NCI-H187 treated with DMSO at 0.1 percent for 48 hours (cell line): ENCODE data around the gene SMG5.
"Not testable (repeated sequence)": the region's sequence is repeated elsewhere in the genome, so short reads cannot be mapped to it uniquely, and the experiment has no call there.

ENCODE experiments used
- DNase-seq: peaks from one replicate; lab custom pipeline; 2025; lab: John Stamatoyannopoulos, UW

Gene SMG5

GRCh38 chr1:156245451-156246232 lies 37.0 kb downstream of the SMG5 start:
- no peak for DNase-seq

DNA sequence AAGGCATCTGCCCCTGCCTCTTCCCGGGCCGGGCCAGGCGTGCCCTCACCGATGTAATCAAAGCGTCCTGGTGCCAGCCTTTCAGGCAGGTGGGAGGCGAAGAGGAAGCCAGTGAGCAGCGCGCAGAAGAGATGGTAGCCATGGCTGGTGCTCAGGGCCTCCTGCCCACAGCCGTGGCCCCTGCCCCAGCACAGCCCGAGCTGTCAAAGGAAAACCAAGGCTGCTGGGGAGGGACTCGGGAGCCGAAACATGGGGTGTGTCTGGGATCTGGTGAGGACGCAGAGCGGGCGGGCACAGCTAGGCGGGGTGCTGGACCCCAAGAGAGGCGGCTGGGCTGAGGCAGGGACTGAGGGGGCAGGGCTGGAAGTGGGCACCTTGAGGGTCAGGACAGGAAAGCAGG lies 37.9 kb downstream of the SMG5 start:
- no peak for DNase-seq

GRCh38 chr1:156244126-156244525 lies 38.5 kb downstream of the SMG5 start:
- DNase-seq = no peak

DNA sequence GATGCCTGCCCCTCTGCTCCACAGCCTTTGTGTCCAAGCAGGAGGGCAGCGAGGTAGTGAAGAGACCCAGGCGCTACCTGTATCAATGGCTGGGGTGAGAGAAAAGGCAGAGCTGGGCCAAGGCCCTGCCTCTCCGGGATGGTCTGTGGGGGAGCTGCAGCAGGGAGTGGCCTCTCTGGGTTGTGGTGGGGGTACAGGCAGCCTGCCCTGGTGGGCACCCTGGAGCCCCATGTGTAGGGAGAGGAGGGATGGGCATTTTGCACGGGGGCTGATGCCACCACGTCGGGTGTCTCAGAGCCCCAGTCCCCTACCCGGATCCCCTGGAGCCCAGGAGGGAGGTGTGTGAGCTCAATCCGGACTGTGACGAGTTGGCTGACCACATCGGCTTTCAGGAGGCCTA lies 39.9 kb downstream of the SMG5 start:
- no peak for DNase-seq

GRCh38 chr1:156241926-156242325 lies 40.7 kb downstream of the SMG5 start, which contains the start of gene BGLAP:
Gene BGLAP (plus strand): TSS chr1:156242184. CDS start chr1:156242232, 48 bp downstream.
- no peak for DNase-seq

DNA sequence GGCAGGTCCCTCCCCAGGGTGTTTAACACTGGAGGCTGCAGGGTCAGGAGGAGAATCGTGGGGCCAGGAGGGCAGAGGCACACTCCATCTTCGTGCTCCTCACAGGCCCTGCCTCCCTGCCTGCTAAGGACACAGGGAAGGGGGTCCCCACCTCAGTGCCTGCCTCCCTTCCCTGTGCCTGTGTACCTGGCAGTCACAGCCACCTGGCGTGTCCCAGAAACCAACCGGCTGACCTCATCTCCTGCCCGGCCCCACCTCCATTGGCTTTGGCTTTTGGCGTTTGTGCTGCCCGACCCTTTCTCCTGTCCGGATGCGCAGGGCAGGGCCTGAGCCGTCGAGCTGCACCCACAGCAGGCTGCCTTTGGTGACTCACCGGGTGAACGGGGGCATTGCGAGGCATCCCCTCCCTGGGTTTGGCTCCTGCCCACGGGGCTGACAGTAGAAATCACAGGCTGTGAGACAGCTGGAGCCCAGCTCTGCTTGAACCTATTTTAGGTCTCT lies 41.3 kb downstream of the SMG5 start:
- no peak for DNase-seq

- DNase-seq = no peak
Observed at GRCh38 chr1:156238248-156238647, 44.4 kb downstream of the SMG5 start.

- DNase-seq = no peak
Observed at GRCh38 chr1:156236164-156236563, 46.5 kb downstream of the SMG5 start.

- no peak for DNase-seq
Observed at GRCh38 chr1:156233426-156234127, 49.0 kb downstream of the SMG5 start.

DNA sequence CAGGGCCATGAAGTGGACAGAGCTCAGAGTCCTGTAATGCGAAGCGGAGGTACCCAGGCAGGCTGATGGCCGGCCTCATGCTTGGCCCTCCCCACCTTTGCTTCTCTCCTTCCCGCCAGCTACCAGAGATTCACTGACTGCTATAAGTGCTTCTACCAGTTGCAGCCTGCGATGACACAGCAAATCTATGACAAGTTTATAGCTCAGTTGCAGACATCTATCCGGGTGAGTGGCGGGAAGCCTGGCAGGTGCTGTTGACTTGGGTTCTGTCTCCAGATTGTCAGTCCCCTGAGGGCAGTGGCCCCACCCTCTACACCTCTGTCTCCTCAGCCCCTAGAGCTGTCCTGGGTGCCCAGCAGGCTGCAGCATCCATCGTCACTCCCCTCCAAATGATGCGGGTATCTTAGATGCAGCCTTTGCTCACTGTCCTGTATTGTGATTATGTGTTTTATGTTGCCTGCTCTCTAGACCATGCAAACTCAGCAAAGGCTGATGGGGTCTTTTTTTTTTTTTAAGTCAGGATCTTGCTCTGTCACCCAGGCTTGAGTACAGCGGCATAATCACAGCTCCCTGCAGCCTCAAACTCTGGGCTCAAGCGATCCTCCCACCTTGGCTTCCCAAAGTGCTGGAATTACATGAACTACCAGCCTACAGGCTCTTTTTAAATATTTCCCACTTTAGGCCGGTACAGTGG lies 50.3 kb downstream of the SMG5 start:
- no peak for DNase-seq

GRCh38 chr1:156230473-156230837 lies 52.2 kb downstream of the SMG5 start:
- DNase-seq = no peak

GRCh38 chr1:156229809-156230472 lies 52.7 kb downstream of the SMG5 start:
- DNase-seq = no peak

DNA sequence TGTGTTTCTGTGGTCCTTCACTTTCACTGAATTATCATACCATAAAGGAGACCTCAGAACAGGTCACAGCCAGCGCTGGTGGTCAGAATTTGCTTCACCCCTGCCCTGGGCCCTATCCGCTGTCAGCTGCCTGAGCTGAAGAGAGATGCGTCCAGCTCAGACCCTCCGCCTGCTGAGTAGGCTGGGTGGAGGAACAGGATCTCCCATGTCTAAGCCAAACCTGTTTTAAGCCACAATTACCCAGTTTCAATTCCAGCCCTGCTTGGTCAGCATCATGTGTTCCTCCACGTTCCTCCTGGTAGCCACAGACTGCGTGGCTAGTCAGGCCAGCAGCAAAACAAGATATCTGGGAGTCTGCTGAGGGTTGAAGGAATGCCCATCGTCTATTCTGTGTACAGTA lies 54.1 kb downstream of the SMG5 start:
- no peak for DNase-seq

DNA sequence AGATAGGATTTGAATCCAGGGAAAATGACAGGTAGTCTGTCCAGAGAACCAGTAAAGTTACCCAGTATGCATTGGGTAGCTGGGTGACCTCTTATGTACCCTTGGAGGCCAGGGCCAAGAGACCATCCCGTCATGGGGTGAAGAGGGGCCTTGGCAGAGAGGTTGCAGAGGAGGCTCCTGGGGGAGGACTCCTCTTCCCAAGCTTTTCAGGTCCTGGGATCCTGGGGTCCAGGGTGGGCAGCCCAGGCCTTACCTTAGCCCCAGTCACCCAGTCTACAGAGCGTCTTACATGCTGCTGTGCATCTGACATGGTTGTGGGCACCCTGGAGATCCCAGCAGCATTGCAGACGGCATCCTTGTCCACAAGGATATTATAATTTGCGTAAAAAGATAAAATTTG lies 55.8 kb downstream of the SMG5 start:
- DNase-seq = no peak

- no peak for DNase-seq
Observed at GRCh38 chr1:156226116-156226538, 56.5 kb downstream of the SMG5 start.

DNA sequence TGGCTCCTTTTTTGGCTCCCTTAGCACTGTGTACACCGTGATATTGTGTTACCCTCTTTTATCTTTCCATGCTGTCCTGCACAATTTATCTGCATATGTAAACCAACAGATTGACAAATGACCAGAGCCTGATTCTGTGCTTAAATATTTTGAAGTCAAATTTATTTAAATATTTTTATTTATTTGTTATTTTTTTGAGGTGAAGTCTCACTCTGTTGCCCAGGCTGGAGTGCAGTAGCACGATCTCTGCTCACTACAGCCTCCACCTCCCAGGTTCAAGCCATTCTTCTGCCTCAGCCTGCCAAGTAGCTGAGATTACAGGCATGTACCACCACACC lies 57.0 kb downstream of the SMG5 start:
- no peak for DNase-seq

DNA sequence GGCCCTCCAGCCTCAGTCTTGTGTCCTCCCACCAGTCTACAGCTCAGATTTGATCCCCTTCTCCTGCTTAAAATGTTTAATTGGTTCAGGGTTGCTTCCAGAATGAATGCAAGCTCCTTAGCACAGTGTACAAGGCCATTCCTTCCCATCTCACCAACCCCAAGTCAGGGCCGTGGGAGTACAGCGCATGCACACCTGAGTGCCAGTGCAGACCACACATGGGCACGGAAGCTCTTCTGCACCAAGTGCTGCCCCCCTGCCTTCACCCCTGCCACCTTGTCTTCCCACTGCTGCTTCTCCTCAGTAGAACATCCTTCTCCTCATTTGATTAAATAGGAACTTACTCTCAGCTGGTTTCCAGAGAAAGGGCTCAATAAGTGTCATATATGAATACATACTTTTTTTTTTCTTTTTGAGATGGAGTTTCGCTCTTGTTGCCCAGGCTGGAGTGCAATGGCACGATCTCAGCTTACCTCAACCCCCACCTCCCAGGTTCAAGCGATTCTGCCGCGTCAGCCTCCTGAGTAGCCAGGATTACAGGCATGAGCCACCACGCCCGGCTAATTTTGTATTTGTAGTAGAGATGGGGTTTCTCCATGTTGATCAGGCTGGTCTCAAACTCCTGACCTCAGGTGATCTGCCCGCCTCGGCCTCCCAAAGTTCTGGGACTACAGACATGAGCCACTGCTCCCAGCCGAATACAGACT lies 60.5 kb downstream of the SMG5 start:
- DNase-seq = no peak

GRCh38 chr1:156220226-156220625 lies 62.4 kb downstream of the SMG5 start:
- no peak for DNase-seq

DNA sequence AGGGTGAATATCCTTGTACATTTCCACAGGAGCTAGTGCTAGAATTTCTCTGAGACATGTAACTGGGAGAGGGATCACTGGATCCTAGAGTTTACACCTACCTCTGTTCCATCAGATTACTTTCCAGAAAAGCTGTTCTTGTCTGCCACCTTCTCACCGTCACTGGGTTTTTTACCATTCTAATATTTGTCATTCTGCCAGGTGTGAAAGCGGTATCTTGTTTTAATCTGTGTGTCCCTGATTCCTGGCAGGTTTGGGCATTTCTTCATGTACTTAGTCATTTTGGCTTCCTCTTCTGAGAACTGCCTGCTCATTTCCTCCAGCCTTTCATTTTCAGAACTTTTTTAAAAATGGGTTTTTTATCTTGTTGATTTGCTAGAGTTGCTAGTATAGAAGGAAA lies 64.8 kb downstream of the SMG5 start:
- DNase-seq = no peak

DNA sequence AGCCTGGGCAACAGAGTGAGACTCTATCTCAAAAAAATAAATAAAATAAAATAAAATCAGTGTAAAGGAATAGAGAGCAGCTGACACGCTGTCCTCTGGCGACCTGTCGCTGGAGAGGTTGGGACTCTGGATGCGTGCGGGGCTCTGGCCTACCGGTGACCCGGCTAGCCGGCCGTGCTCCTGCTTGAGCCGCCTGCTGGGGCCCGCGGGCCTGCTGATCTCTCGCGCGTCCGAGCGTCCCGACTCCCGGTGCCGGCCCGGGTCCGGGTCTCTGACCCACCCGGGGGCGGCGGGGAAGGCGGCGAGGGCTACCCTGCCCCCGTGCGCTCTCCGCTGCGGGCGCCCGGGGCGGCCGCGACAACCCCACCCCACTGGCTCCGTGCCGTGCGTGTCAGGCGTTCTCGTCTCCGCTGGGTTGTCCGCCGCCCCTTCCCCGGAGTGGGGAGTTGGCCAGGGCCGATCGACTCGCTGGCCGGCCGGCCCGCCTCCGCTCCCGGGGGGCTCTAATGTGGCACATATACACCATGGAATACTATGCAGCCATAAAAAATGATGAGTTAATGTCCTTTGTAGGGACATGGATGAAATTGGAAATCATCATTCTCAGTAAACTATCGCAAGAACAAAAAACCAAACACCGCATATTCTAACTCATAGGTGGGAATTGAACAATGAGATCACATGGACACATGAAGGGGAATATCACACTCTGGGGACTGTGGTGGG lies 66.1 kb downstream of the SMG5 start:
- DNase-seq = not testable (repeated sequence)
